ENCODE measurements around the gene LPIN1.

Gene LPIN1

GRCh38 chr2:11870584-11870983 is 124.2 kb downstream of the LPIN1 start:
- H3K9me3 Mint-ChIP-seq: no peaks in the 10 kb centered on the region
- ATAC-seq (replicated peaks; ENCODE audit: extremely low read depth, poor library complexity, severe bottlenecking): no peak
- H3K27me3 Mint-ChIP-seq: no peaks in the 10 kb centered on the region
- H3K4me3 Mint-ChIP-seq: no peak overlapping the region
- H3K27ac Mint-ChIP-seq (ENCODE audit: low read depth): no peak overlapping the region
- H3K4me1 Mint-ChIP-seq: no peaks in the 10 kb centered on the region
- no peak for DNase-seq (ENCODE audit: low spot score in 2 of 2)
- peaks cover 2% of the 10 kb centered on the region for H3K36me3 Mint-ChIP-seq (ENCODE audit: insufficient read depth)

DNA sequence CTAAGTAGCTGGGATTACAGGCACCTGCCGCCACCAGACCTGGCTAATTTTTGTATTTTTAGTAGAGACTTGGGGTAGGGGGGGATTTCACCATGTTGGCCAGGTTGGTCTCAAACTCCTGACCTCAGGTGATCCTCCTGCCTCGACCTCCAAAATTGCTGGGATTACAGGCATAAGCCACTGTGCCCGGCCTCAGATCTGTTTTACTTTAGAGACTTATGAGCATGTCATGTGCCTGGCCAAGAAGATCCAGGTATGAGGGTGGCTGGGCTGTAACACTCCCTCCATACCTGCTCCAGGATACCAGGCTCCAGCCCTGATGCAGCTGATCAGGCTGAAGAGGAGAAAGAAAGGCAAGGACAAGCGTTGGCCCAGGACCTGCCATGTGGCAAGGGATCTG is 125.0 kb downstream of the LPIN1 start:
- no peaks in the 10 kb centered on the region for H3K27me3 Mint-ChIP-seq
- DNase-seq (ENCODE audit: low spot score in 2 of 2) (no peak), ATAC-seq (replicated peaks; ENCODE audit: extremely low read depth, poor library complexity, severe bottlenecking) (no peak)
- no peak overlapping the region for H3K27ac Mint-ChIP-seq (ENCODE audit: low read depth)
- no peak overlapping the region for H3K4me3 Mint-ChIP-seq
- peaks cover 2% of the 10 kb centered on the region for H3K36me3 Mint-ChIP-seq (ENCODE audit: insufficient read depth)
- no peaks in the 10 kb centered on the region for H3K4me1 Mint-ChIP-seq
- H3K9me3 Mint-ChIP-seq: no peaks in the 10 kb centered on the region

DNA sequence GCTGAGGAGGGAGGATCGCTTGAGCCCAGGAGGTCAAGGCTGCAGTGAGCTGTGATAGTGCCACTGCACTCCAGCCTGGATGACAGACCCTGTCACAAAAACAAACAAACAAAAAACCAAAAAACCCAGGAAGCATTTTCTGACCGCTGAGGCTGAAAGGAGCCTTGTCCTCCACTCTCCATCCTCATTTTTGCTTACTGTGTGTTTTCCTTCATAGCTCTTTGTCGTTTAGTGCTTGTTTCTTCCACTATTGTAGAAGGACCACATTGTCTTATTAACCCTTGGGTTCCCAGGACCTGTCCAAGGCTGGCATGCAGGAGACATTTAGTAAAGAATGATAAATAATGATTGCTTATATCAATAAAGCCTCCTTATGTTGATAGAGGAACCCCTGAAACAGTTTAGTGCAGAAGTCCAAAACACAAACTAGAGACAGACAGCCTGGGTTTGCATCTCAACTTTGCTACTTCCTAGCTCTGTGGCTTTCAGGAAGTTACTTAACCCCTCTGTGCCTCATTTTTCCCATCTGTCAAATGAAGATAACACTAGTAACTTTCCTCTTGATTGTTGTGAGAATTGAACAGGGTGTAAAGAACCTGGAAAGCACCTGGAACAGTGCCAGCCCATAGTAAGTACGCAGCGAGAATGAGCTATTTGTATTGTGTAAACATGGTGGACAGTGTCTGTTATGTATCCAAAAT is 126.0 kb downstream of the LPIN1 start:
- Mint-ChIP-seq H3K4me3 (no peak overlapping the region), H3K36me3 (ENCODE audit: insufficient read depth) (peaks cover 2% of the 10 kb centered on the region)
- no peak for ATAC-seq (replicated peaks; ENCODE audit: extremely low read depth, poor library complexity, severe bottlenecking)

DNA sequence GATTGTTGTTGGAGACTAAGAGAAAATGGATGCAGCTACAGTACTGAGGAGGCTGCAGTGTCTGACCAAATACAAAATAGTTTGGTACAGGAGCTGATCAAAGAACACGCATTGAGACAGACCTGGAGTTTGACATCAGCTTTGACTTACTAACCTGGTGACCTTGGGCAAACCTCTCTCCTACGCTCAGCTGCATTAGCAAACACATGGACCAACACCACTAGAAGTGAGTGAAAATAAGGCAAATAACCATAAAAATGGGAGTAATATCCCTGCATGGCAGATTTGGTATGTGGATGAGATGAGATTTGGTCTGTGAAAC is 126.5 kb downstream of the LPIN1 start:
- DNase-seq (ENCODE audit: low spot score in 2 of 2) (no peak), ATAC-seq (replicated peaks; ENCODE audit: extremely low read depth, poor library complexity, severe bottlenecking) (no peak)
- no peaks in the 10 kb centered on the region for H3K9me3 Mint-ChIP-seq
- no peaks in the 10 kb centered on the region for H3K27me3 Mint-ChIP-seq
- H3K27ac Mint-ChIP-seq (ENCODE audit: low read depth): no peak overlapping the region
- no peaks in the 10 kb centered on the region for H3K4me1 Mint-ChIP-seq
- no peak overlapping the region for H3K4me3 Mint-ChIP-seq
- no peaks in the 10 kb centered on the region for H3K36me3 Mint-ChIP-seq (ENCODE audit: insufficient read depth)

More for the DNA sequence above, 126.0 kb downstream of the LPIN1 start:
- no peak for DNase-seq (ENCODE audit: low spot score in 2 of 2)
- Mint-ChIP-seq H3K4me1 (no peaks in the 10 kb centered on the region), H3K27ac (ENCODE audit: low read depth) (no peak overlapping the region), H3K9me3 (no peaks in the 10 kb centered on the region), H3K27me3 (no peaks in the 10 kb centered on the region)

- H3K27me3 Mint-ChIP-seq: peaks cover 3% of the 10 kb centered on the region
- H3K36me3 Mint-ChIP-seq (ENCODE audit: insufficient read depth): no peaks in the 10 kb centered on the region
- H3K9me3 Mint-ChIP-seq: no peaks in the 10 kb centered on the region
- DNase-seq (ENCODE audit: low spot score in 2 of 2) (no peak), ATAC-seq (replicated peaks; ENCODE audit: extremely low read depth, poor library complexity, severe bottlenecking) (no peak)
- H3K4me1 Mint-ChIP-seq: no peaks in the 10 kb centered on the region
- H3K4me3 Mint-ChIP-seq: no peak overlapping the region
- no peak overlapping the region for H3K27ac Mint-ChIP-seq (ENCODE audit: low read depth)
These were observed 127.1 kb downstream of the LPIN1 start for GRCh38 chr2:11873356-11874154.

DNA sequence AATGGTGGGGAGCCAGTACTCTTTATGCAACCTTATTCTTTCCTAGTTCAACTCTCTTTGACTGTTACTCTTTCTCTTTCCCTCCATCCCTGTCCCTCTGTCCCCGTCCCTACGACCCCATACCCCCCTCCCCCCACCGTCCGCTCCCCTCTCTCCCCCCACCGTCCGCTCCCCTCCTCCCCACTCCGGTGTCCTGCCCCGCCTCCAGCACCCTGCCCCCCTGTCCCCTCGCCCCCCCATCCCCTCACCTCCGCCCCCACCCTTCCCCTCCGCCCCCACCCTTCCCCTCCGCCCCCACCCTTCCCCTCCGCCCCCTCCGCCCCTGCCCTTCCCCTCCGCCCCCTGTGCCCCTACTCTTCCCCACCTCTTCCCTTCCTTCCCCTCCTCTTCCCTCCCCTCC is 128.4 kb downstream of the LPIN1 start:
- Mint-ChIP-seq H3K36me3 (ENCODE audit: insufficient read depth) (no peaks in the 10 kb centered on the region), H3K27ac (ENCODE audit: low read depth) (no peak overlapping the region), H3K4me1 (no peaks in the 10 kb centered on the region), H3K27me3 (peaks cover 16% of the 10 kb centered on the region), H3K4me3 (no peak overlapping the region), H3K9me3 (no peaks in the 10 kb centered on the region)
- no peak for DNase-seq (ENCODE audit: low spot score in 2 of 2)
- no peak for ATAC-seq (replicated peaks; ENCODE audit: extremely low read depth, poor library complexity, severe bottlenecking)

GRCh38 chr2:11875481-11875880 is 129.0 kb downstream of the LPIN1 start:
- Mint-ChIP-seq H3K36me3 (ENCODE audit: insufficient read depth) (no peaks in the 10 kb centered on the region), H3K4me1 (no peaks in the 10 kb centered on the region), H3K9me3 (no peaks in the 10 kb centered on the region), H3K27me3 (peaks cover 16% of the 10 kb centered on the region), H3K4me3 (no peak overlapping the region), H3K27ac (ENCODE audit: low read depth) (no peak overlapping the region)
- DNase-seq (ENCODE audit: low spot score in 2 of 2) (no peak), ATAC-seq (replicated peaks; ENCODE audit: extremely low read depth, poor library complexity, severe bottlenecking) (no peak)

- Mint-ChIP-seq H3K27me3 (peaks cover 16% of the 10 kb centered on the region), H3K36me3 (ENCODE audit: insufficient read depth) (no peaks in the 10 kb centered on the region), H3K27ac (ENCODE audit: low read depth) (no peak overlapping the region), H3K4me1 (no peaks in the 10 kb centered on the region), H3K4me3 (no peak overlapping the region), H3K9me3 (no peaks in the 10 kb centered on the region)
- ATAC-seq (replicated peaks; ENCODE audit: extremely low read depth, poor library complexity, severe bottlenecking) (no peak), DNase-seq (ENCODE audit: low spot score in 2 of 2) (no peak)
These were observed 130.0 kb downstream of the LPIN1 start for GRCh38 chr2:11876436-11876835.

- no peaks in the 10 kb centered on the region for H3K9me3 Mint-ChIP-seq
- H3K36me3 Mint-ChIP-seq (ENCODE audit: insufficient read depth): no peaks in the 10 kb centered on the region
- H3K4me3 Mint-ChIP-seq: no peak overlapping the region
- H3K27me3 Mint-ChIP-seq: peaks cover 16% of the 10 kb centered on the region
- H3K4me1 Mint-ChIP-seq: no peaks in the 10 kb centered on the region
- H3K27ac Mint-ChIP-seq (ENCODE audit: low read depth): no peak overlapping the region
- no peak for ATAC-seq (replicated peaks; ENCODE audit: extremely low read depth, poor library complexity, severe bottlenecking)
- DNase-seq (ENCODE audit: low spot score in 2 of 2): no peak
These were observed 130.5 kb downstream of the LPIN1 start for GRCh38 chr2:11876889-11877288.

Measured in central memory CD8-positive, alpha-beta T cell (primary cell).